GM19468 (cell line): Measurements from ENCODE around the gene EIF5A.

Experiments
- ATAC-seq: cut with Tn5 transposase; IDR thresholded peaks from one replicate; pipeline ENCODE4 v1.9.1; 2021; ENCODE audit warnings: mild to moderate bottlenecking, moderate library complexity, moderate number of reproducible peaks; ENCODE audit not compliant: unreplicated experiment; ENCODE audit errors: extremely low read depth

Gene EIF5A

GRCh38 chr17:7283471-7284216 is 23.8 kb upstream of the EIF5A start:
- ATAC-seq: no peak

DNA sequence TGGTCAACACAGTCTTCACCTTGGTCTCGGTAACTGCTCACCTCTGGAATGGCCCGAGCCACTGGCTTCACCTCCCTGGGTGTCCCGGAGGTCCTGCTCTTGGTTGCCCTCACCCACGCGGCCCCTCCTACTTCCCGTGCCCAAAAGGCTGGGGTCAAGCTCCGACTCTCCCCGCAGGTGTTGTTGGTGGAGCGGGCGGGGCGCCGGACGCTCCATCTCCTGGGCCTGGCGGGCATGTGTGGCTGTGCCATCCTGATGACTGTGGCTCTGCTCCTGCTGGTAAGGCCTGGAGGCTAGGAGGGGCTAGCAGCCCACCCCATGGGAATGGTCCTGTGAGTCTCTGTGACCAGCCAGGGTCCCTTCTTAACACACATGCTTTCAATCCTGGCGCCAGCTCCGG is 22.5 kb upstream of the EIF5A start:
- no peak for ATAC-seq

DNA sequence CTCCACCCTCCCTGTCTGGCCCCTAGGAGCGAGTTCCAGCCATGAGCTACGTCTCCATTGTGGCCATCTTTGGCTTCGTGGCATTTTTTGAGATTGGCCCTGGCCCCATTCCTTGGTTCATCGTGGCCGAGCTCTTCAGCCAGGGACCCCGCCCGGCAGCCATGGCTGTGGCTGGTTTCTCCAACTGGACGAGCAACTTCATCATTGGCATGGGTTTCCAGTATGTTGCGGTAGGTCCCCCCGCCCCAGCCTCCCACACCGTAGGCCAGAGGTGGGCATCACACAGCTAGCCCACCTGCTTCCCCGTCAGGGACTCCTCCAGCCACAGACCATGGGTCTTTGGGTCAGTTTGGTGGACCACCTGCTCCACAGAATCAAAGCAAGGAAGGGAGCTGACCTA is 21.7 kb upstream of the EIF5A start:
- ATAC-seq: no peak

- ATAC-seq: no peak
Measured at GRCh38 chr17:7289256-7290032, 18.0 kb upstream of the EIF5A start.

DNA sequence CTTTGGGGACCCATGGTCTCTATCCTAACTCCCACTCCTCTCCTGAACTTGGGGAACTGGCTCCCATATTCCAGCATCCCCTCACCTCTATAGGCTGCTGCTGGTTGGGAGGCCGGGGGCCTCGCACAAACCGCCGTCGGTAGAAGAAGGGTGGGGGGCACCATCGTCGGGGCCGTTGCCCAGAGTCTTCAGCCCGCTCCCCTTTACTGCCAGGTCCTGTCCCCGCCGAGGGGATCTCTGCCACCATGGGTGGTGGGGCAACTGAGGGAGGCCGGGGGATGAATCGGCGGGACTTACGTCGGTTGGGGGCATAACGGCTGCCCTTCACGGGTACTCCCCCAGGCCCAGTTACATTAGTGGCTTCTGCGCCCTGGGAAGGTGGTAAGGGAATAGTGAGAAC is 17.3 kb upstream of the EIF5A start:
- ATAC-seq: no peak

DNA sequence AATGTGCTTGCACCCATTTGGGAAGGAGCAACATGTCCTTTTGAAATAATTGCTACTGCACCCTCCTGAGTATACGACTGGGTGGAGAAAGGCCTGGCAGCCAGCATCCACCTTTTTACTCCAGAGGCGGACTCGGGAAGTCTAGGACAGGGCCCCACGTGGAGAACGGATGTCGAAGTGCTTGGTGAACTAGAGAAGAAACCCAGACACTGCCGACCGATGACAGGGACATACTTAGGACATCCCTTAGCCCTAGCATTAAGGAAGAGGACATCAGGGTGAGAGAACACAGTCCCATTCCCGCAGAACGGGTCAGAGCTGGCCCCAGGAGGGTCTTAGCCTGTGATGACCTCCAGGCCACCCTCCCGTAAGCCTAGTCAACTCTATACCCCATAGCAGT is 16.7 kb upstream of the EIF5A start:
- ATAC-seq: no peak

- ATAC-seq: no peak
Measured at GRCh38 chr17:7292194-7292593, 15.2 kb upstream of the EIF5A start.

DNA sequence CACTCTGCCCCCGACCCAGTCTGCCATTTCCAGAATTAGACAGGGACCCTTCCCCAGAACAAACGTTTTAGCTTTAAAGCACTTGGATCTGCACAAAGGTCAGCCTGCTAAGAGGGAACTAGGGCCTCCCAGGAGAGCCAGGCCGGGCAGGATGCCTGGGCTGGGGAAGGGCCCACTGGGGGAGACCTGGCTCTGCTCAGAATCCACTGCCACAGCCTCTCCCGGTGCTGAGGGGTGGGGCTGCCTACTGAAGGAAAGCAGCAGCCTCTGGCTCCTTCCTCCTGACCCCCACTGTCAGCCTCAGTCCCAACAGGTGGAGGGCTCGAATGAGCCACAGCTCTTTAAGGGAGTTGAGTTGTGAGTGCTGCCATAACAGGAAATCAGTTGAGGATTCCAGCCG is 14.7 kb upstream of the EIF5A start:
- ATAC-seq: no peak

GRCh38 chr17:7293159-7293558 is 14.3 kb upstream of the EIF5A start:
- no peak for ATAC-seq

DNA sequence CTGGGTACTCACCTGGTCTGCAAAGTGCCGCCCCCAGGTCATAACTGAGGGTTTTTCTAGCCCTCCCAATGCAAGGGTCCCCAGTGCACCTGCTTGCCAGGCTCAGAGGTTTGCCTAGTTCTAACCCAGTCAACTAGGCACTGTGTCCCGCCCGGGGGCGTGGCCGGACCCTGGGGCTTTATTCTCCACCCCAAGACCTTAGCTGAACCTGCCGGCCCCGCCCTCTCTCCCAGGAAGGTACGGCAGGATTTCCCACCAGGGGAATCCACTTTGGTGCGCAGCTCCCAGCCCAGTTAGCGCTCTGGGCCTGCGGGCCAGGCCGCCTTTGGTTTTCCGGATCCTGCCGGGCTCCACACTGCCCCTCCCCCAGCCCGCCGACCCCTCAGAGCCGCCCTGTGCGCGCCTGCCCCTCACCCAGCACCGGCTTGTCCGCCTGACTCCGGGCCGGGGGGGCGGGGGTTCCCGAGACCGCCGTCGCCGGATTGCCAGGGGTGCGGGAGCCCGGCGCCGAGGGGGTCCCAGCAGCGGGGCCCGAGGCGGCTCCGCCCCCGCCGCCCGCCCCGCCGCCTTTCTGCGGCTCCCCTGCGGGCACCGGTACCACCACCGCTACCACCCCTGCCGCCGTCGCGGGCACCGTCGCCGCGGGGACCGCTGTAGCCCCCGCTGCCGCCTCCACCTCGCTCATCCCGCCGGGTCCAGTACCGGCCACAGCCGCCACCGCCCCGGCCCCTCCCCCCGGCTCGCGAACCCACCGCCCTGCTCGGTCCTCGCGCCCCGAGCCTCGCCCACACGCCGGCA is 13.4 kb upstream of the EIF5A start:
- ATAC-seq: no peak

DNA sequence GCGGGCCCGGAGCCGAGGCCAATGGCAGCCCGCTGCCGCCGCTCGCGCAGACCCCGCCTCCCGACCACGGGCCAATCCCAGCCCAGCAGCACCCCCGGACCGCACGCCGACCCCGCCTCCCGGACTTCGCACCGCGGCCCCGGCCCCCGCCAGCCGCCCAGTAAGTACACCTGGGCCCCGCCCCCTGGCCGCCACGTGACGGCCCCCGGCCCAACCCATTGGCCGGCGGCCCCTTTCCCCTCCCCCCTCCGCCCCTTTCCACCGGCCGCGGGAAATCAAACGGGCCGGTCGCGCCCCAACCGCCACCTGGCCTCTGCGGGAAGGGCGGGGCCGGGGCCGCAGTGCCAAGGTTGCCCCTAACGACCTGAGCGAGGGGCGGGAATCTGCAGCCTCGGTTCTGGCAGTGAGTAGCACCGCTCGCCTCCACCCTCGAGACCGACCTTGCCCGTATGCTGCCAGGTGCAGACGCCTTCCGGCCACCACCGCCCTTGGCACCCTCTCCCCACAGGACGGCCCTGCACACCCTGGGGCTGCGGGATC is 12.7 kb upstream of the EIF5A start, which contains the start of gene YBX2:
TSS of gene YBX2 (minus strand) at position 26 of the 540 bp plus-strand sequence. CDS start 139 bp downstream, outside the sequence.
- ATAC-seq: no peak

GRCh38 chr17:7295230-7296180 is 11.9 kb upstream of the EIF5A start:
- ATAC-seq: no peak

GRCh38 chr17:7296189-7296861 is 11.1 kb upstream of the EIF5A start:
- ATAC-seq: no peak

GRCh38 chr17:7304179-7304578 is 3.2 kb upstream of the EIF5A start:
- ATAC-seq: no peak

GRCh38 chr17:7307686-7308624 is 527 bp downstream of the EIF5A start:
- ATAC-seq: no peak

- no peak for ATAC-seq
Measured at GRCh38 chr17:7308625-7309433, 1.4 kb downstream of the EIF5A start.

DNA sequence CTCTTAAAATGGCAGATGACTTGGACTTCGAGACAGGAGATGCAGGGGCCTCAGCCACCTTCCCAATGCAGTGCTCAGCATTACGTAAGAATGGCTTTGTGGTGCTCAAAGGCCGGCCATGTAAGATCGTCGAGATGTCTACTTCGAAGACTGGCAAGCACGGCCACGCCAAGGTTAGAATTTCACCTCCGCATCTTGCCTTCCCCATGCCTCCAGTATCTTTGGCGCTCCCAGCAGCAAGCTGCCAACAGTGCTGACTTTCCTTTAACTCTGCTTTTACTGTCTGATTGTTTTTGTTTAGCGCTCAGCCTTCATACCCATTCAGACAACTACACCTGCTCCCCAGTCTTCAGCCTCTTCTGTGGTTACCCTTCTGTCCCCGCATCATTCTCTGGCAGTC is 2.2 kb downstream of the EIF5A start:
- ATAC-seq: no peak
